Activated naive CD4-positive, alpha-beta T cell treated with anti-CD3 and anti-CD28 coated beads, Interleukin-2, amount 50 U/mL, for 16 hours (primary cell): ENCODE results near the gene GFY.
A peak's percentile ranks its signal among the peaks of the same experiment; 100 is the strongest.

Source experiments
- DNase-seq: peaks from one replicate; pipeline ENCODE4 v3.0.0-alpha.2; 2020

Gene GFY

GRCh38 chr19:49425178-49425577 is at the start of gene GFY:
Gene GFY, plus strand, starts transcription at chr19:49425388. Its CDS starts 1,043 bp downstream, at chr19:49426431.
- no peak for DNase-seq

GRCh38 chr19:49378512-49378911 is 46.7 kb upstream of the GFY start:
- no peak for DNase-seq

- no peak for DNase-seq
These were observed 44.8 kb upstream of the GFY start for GRCh38 chr19:49380391-49380790.

GRCh38 chr19:49382639-49383038 is 42.5 kb upstream of the GFY start:
- no peak for DNase-seq

GRCh38 chr19:49383599-49383998 is 41.6 kb upstream of the GFY start:
- DNase-seq: no peak

GRCh38 chr19:49387936-49388372 is 37.2 kb upstream of the GFY start, which contains the start of gene KASH5:
Gene KASH5, plus strand, starts transcription at chr19:49388249. Its CDS starts 2,635 bp downstream, at chr19:49390884.
- DNase-seq: peak; percentile 83

- DNase-seq: no peak
These were observed 35.8 kb upstream of the GFY start for GRCh38 chr19:49389406-49389805.

- no peak for DNase-seq
These were observed 34.9 kb upstream of the GFY start for GRCh38 chr19:49390131-49390928.

GRCh38 chr19:49390929-49391359 is 34.2 kb upstream of the GFY start:
- DNase-seq: no peak

GRCh38 chr19:49391581-49392399 is 33.4 kb upstream of the GFY start:
- DNase-seq: peak; percentile 79

- DNase-seq: no peak
These were observed 31.3 kb upstream of the GFY start for GRCh38 chr19:49393881-49394280.

GRCh38 chr19:49395581-49396407 is 29.4 kb upstream of the GFY start:
- DNase-seq: no peak

- DNase-seq: no peak
These were observed 28.3 kb upstream of the GFY start for GRCh38 chr19:49396738-49397505.

GRCh38 chr19:49398001-49398615 is 27.1 kb upstream of the GFY start:
- DNase-seq: no peak

- no peak for DNase-seq
These were observed 26.3 kb upstream of the GFY start for GRCh38 chr19:49398931-49399330.

- DNase-seq: no peak
These were observed 25.2 kb upstream of the GFY start for GRCh38 chr19:49400029-49400428.

GRCh38 chr19:49403404-49404187 is 21.6 kb upstream of the GFY start:
- no peak for DNase-seq

GRCh38 chr19:49407079-49407478 is 18.1 kb upstream of the GFY start:
- no peak for DNase-seq

- DNase-seq: no peak
These were observed 17.6 kb upstream of the GFY start for GRCh38 chr19:49407482-49408015.

- DNase-seq: no peak
These were observed 16.3 kb upstream of the GFY start for GRCh38 chr19:49408816-49409440.
